WERI-Rb-1 (cell line): ENCODE data around the gene VSTM2B.

Source experiments
- DNase-seq: peaks from one replicate; pipeline ENCODE4 v3.0.0-alpha.2; 2020
- H3K27ac ChIP-seq: fragments of 250-450 bp; sonication (Bioruptor Pico); 2 replicates; pipeline ENCODE4 v1.5.1; 2020; ENCODE audit warnings: mild to moderate bottlenecking, moderate library complexity
- H3K27me3 ChIP-seq: fragments of 250-450 bp; sonication (Bioruptor Pico); 2 replicates; pipeline ENCODE4 v1.5.1; 2021; ENCODE audit warnings: mild to moderate bottlenecking, low read depth, moderate library complexity; ENCODE audit not compliant: insufficient read depth, severe bottlenecking
- H3K36me3 ChIP-seq: fragments of 250-450 bp; sonication (Bioruptor Pico); 2 replicates; pipeline ENCODE4 v1.5.1; 2020; ENCODE audit warnings: mild to moderate bottlenecking, moderate library complexity
- H3K4me3 ChIP-seq: 2 replicates; pipeline ENCODE4 v1.5.1; 2011; ENCODE audit warnings: low read depth, mild to moderate bottlenecking, control low read depth, low read length
- H3K9me3 ChIP-seq: fragments of 250-450 bp; sonication (Bioruptor Pico); 2 replicates; pipeline ENCODE4 v1.5.1; 2021; ENCODE audit warnings: mild to moderate bottlenecking, moderate library complexity; ENCODE audit not compliant: severe bottlenecking
- TF ChIP-seq, protein P1 (sequence below): IDR thresholded peaks from 2 replicates; pipeline ENCODE4 v1.5.1; 2011; ENCODE audit warnings: low read depth, mild to moderate bottlenecking, control low read depth, inconsistent platforms, low read length

Gene VSTM2B

DNA sequence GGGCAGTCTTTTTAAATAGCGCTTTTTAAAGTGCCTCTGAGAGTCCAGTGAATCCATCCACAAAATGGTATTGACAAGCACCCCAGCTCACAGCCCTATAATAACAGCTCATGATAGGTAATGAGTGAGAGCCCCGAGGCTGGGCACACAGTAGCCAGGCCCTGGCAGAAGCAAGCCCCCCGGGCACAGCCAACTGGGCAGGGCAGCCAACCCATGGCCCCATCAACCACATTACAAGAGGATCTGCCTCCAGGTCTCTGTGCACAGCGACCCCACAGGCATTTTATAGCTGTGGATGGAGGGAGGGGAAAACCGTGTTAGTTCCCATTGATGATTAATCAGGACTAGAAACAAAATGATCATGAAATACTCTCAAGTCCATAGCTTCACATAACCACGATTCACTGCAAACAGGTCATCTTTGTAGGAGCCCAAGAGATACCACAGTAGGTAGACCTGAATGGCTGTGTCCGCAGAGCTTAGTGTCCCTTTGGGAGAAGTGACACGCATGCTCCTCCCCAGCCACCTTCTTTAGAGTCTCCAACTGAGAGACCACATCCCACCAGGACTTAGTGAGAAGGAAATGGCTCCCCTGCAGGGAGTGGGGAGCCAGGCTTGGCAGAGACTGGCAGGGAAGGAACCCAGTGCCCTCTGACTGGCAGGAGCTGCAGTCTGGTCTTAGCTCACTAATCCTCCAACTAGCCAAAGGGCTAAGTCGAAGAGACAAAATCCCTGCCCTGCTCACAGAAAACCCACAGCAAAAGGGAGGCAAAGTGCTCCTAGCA, 4.3 kb upstream of the VSTM2B start:
- no peak overlapping the region for H3K27ac ChIP-seq
- no peak overlapping the region for H3K4me3 ChIP-seq
- H3K27me3 ChIP-seq: peaks cover 92% of the 10 kb centered on the region
- H3K9me3 ChIP-seq: no peaks in the 10 kb centered on the region
- DNase-seq: no peak
- TF ChIP-seq, protein P1, sequence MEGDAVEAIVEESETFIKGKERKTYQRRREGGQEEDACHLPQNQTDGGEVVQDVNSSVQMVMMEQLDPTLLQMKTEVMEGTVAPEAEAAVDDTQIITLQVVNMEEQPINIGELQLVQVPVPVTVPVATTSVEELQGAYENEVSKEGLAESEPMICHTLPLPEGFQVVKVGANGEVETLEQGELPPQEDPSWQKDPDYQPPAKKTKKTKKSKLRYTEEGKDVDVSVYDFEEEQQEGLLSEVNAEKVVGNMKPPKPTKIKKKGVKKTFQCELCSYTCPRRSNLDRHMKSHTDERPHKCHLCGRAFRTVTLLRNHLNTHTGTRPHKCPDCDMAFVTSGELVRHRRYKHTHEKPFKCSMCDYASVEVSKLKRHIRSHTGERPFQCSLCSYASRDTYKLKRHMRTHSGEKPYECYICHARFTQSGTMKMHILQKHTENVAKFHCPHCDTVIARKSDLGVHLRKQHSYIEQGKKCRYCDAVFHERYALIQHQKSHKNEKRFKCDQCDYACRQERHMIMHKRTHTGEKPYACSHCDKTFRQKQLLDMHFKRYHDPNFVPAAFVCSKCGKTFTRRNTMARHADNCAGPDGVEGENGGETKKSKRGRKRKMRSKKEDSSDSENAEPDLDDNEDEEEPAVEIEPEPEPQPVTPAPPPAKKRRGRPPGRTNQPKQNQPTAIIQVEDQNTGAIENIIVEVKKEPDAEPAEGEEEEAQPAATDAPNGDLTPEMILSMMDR: no peak
- H3K36me3 ChIP-seq: no peaks in the 10 kb centered on the region

DNA sequence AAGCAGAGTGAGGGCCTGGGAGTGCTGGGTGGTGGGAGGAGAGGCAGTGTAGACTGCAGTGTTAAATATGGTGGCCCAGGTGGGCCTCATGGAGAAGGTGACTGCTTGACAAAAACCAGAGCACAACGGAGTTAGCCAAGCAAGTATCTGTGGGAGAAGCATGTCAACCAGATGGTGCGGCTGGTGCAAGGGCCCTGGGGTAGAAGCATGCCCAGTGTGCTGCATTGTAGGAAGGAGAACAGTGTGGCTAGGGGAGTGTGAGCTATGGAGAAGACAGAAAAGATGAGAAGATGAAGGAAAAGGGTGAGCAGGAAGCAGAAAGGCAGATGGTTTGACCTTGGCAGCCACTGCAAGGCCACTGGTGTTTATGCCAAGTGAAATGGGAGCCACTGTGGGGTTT, 2.2 kb upstream of the VSTM2B start:
- Histone ChIP-seq H3K9me3 (peaks cover 5% of the 10 kb centered on the region), H3K27me3 (peaks cover 93% of the 10 kb centered on the region), H3K4me3 (no peak overlapping the region), H3K36me3 (no peaks in the 10 kb centered on the region), H3K27ac (no peak overlapping the region)
- TF ChIP-seq, protein P1: no peak
- no peak for DNase-seq

DNA sequence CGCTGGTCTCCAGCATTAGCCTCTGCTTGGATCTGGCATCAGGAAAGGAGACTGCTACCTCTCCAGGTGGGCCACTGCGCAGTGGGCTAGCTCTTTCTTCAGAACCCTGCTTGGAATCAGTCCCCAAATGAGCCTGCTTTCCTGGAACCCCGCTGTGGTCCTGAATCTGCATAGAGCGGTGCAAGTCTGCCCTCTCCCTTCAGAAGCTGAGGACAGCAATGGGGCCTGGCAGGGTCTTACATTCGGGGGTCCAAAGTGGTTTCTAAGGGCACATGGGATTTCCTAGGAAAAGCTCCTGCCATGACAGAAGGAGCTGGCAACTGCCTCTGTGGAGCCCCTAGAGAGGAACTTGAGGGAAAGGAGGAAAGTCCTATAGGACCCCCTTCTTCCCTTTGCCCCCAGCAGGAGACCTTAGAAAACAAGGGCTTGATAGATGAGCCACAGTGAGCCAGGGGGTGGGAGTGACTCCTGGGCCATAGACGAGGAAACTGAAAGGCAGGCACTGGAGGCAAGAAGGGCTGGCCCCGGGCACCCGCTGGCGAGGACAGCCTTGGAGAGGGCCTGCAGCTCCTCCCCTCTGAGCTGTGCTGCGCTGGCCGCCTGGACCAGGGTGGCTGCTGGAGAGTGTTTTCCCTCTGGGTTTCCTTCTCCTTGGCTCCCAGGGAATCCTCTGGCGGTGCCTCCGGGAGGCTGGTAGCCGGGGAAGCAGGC, 1.4 kb upstream of the VSTM2B start:
- TF ChIP-seq, protein P1: no peak
- Histone ChIP-seq H3K4me3 (no peak overlapping the region), H3K27me3 (peaks cover 93% of the 10 kb centered on the region), H3K27ac (no peak overlapping the region), H3K9me3 (peaks cover 10% of the 10 kb centered on the region), H3K36me3 (no peaks in the 10 kb centered on the region)
- DNase-seq: no peak

DNA sequence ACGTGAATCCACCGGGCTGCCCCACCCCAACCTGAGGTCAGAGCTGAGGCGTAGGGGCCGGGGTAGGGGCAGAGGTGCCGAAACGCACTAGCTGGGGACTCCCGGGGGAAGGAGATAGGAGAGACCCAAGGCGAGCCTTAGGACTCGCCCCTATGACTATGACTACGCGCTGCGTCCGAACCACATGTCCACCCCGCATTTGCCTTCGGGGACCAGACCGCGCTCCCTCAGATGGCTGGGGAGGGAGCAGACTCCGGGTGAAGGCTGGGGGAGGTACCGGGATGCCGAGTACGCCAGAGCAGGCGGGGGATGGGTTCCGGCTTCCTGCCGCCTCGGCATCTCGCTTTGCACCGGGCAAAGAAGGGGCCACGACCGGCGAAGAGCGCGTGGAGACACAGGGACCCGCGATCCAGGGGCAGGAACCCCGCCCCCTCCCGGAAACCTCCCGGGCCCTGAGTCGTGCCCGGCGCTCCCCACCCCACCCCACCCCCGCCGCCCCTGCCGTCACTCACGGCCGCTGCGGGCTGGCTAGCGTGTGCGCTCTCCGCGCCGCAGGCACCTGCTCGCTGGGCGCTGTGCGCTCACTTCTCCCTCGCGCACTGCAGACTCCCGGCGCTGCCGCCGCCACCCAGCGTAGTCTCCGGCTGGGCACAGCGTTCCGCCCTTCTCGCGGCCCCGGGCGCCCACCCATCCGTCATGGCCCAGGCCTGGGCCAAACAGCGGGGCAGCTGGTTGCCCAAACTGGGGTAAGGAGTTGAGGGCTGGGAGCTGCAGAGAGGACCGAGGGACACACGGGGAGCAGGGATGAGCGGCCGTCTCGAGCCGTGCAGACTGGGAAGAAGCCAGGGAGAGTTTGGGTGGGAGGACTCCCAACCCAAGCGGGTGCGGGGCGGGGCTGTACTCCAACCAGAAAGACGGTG, 622 bp upstream of the VSTM2B start:
- Histone ChIP-seq H3K9me3 (peaks cover 16% of the 10 kb centered on the region), H3K36me3 (no peaks in the 10 kb centered on the region), H3K27me3 (peaks cover 93% of the 10 kb centered on the region), H3K4me3 (no peak overlapping the region), H3K27ac (no peak overlapping the region)
- DNase-seq: no peak
- TF ChIP-seq, protein P1: no peak

DNA sequence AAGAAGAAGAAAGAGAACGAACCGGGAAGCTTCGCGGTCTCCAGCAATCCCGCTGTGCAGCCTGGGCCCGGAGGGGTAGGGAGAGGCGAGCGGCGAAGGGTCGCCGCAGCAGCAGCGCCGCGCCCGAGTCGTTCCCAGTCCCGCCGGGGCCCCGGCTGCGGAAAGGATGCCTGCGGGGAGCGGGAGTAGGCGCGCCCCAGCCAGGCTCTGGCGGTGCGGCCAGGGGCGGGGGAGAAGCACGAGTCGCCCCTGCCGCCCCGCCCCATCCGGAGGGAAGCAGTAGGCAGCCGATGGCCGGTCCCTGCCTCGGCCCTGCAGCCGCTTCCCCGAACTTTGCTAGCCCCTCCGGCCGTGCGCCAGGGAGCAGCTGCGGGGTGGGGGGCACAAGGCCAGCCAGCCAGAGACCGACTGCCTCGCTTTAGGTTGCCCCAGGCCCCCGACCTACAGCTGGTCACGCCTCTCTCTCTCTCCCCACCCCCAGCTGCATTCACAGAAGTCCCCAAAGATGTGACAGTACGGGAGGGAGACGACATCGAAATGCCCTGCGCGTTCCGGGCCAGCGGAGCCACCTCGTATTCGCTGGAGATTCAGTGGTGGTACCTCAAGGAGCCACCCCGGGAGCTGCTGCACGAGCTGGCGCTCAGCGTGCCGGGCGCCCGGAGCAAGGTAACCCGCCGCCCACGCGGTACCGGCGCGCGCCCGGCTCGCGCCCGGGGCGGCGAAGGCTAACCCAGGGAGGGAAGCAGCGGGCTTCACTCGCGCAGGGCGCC, 1.1 kb downstream of the VSTM2B start:
- Histone ChIP-seq H3K27me3 (peaks cover 91% of the 10 kb centered on the region), H3K4me3 (no peak overlapping the region), H3K27ac (no peak overlapping the region), H3K36me3 (no peaks in the 10 kb centered on the region), H3K9me3 (peaks cover 18% of the 10 kb centered on the region)
- no peak for DNase-seq
- TF ChIP-seq, protein P1: no peak; the same call in 1 of the 2 replicates
